ENCODE measurements around the gene CHID1.

DNA sequence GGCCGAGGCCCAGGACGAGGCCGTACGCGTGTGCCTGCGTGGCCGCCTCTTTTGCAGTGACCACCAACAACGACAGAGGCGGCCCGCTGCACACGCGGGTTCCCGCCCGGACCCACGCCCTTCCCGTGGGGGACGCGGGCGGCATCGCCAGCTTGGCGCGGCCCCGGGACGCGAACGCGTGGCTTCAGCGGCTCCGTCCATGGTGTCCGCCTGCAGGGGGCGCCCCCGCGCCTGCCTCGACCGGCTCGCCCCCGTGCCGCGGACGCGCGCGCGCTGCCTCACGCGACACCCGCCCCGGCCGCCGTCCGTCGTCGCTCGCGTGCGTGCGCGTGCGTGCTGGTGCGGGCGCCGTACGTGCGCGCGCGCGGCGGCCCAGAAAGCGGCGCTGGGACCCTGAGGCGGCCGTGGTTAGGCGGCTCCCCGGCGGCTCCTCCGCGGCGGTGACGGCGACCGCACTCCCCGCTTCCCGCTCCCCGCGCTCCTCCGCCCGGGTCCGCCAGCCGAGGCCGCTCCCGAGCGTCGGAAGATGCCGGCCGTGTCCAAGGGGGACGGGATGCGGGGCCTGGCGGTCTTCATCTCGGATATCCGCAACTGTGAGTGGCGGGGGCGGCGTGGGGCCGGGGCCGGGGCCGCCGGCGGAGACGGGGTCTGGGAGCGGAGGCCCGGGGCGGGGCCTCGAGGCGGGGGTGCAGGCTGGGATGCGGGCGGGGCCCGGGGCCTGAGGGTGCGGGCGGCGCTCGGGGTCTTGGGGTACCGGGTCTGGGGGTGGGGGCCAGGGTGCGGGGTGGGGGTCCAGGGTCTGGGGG lies 15.1 kb upstream of the CHID1 start, which contains the start of gene AP2A2:
- TF ChIP-seq, protein P1, sequence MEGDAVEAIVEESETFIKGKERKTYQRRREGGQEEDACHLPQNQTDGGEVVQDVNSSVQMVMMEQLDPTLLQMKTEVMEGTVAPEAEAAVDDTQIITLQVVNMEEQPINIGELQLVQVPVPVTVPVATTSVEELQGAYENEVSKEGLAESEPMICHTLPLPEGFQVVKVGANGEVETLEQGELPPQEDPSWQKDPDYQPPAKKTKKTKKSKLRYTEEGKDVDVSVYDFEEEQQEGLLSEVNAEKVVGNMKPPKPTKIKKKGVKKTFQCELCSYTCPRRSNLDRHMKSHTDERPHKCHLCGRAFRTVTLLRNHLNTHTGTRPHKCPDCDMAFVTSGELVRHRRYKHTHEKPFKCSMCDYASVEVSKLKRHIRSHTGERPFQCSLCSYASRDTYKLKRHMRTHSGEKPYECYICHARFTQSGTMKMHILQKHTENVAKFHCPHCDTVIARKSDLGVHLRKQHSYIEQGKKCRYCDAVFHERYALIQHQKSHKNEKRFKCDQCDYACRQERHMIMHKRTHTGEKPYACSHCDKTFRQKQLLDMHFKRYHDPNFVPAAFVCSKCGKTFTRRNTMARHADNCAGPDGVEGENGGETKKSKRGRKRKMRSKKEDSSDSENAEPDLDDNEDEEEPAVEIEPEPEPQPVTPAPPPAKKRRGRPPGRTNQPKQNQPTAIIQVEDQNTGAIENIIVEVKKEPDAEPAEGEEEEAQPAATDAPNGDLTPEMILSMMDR (IDR thresholded peaks at IDR 0.05): peak; percentile 63
- TF ChIP-seq EZH2phosphoT487 (IDR thresholded peaks at IDR 0.05) (no peak), EZH2 (IDR thresholded peaks at IDR 0.05) (no peak)
